B cell (primary cell): ENCODE results near the gene PTPRM. TPM values are rescaled to one million over a fixed set of nuclear protein-coding genes. Genes with fewer than 3 reads are reported as not detected.

Experiments
- ATAC-seq: fragments of 200-7000 bp; cut with Tn5 transposase; one replicate; pipeline ENCODE4 v1.10.0; 2021; ENCODE audit warnings: low read depth, mild to moderate bottlenecking, moderate number of reproducible peaks, moderate library complexity
- CTCF ChIA-PET: fragments of 350-600 bp; sonication (Branson Sonifier 250); formaldehyde crosslinking; loops from one replicate; lab custom pipeline; 2021; ENCODE audit warnings: antibody characterized with exemption, inconsistent platforms; lab: Charles Lee
- POLR2A ChIA-PET: fragments of 350-600 bp; sonication (Branson Sonifier 250); formaldehyde crosslinking; loops from one replicate; lab custom pipeline; 2021; ENCODE audit warnings: antibody characterized with exemption; lab: Charles Lee
- DNase-seq: peaks from one replicate; pipeline ENCODE4 v3.0.0; 2013
- H2AFZ ChIP-seq: 2 replicates; pipeline ENCODE4 v1.6.1; 2012; ENCODE audit warnings: mild to moderate bottlenecking, low read depth, low read length; ENCODE audit not compliant: insufficient read depth, poor library complexity, severe bottlenecking
- H3K27ac ChIP-seq, 2 donors: 1 replicate in 1 of 2; 2 replicates in 1 of 2; pipeline ENCODE4 v1.5.1; 2012 to 2013; ENCODE audit warnings: low read length in 2 of 2, mild to moderate bottlenecking in 2 of 2, moderate library complexity in 1 of 2
- H3K27me3 ChIP-seq, 4 experiments: fragments of 200-600 bp in 1 of 4; sonication (generic) in 1 of 4; replicated peaks in 1 of 4; 1 replicate in 2 of 4; 2 replicates in 2 of 4; pipeline versions ENCODE4 v1.6.1 to v1.7.0; 2013 to 2016; ENCODE audit warnings: low read length in 3 of 4, mild to moderate bottlenecking in 2 of 4, mixed read lengths in 1 of 4, moderate library complexity in 1 of 4; ENCODE audit not compliant: insufficient read depth in 4 of 4, control insufficient read depth in 3 of 4; ENCODE audit errors: control extremely low read depth in 1 of 4
- H3K36me3 ChIP-seq, 2 experiments: replicated peaks in 1 of 2; 1 replicate in 1 of 2; 2 replicates in 1 of 2; pipeline versions ENCODE4 v1.6.1 to v1.7.1; 2013; ENCODE audit warnings: low read length in 1 of 2; ENCODE audit not compliant: insufficient read depth in 2 of 2, control insufficient read depth in 1 of 2; ENCODE audit errors: control extremely low read depth in 1 of 2, extremely low read depth in 1 of 2
- H3K4me1 ChIP-seq, 2 donors: fragments of 200-600 bp in 1 of 2; sonication (generic) in 1 of 2; 1 replicate in 1 of 2; 2 replicates in 1 of 2; pipeline versions ENCODE4 v1.5.1 to v1.6.1; 2013 to 2017; ENCODE audit warnings: low read length in 2 of 2; ENCODE audit not compliant: control insufficient read depth in 2 of 2, insufficient read depth in 2 of 2
- H3K4me2 ChIP-seq: replicated peaks from 2 replicates; pipeline ENCODE3; 2012; ENCODE audit warnings: mild to moderate bottlenecking, low read depth, low read length; ENCODE audit not compliant: poor library complexity, severe bottlenecking
- H3K4me3 ChIP-seq, 5 experiments: fragments of 200-600 bp in 1 of 5; sonication (generic) in 1 of 5; 1 replicate in 3 of 5; 2 replicates in 2 of 5; pipeline versions ENCODE4 v1.5.1 to v1.7.0; 2011 to 2016; ENCODE audit warnings: low read length in 4 of 5, mild to moderate bottlenecking in 4 of 5, low read depth in 2 of 5, control low read depth in 1 of 5, moderate library complexity in 1 of 5; ENCODE audit not compliant: insufficient read depth in 1 of 5; ENCODE audit errors: control extremely low read depth in 1 of 5, extremely low read depth in 1 of 5
- H3K79me2 ChIP-seq: fragments of 200-600 bp; sonication (generic); one replicate; pipeline ENCODE4 v1.6.0; 2016; ENCODE audit warnings: low read length; ENCODE audit not compliant: control insufficient read depth, insufficient read depth
- H3K9ac ChIP-seq: fragments of 200-600 bp; sonication (generic); 2 replicates; pipeline ENCODE4 v1.6.1; 2017; ENCODE audit warnings: mild to moderate bottlenecking, low read length, moderate library complexity
- H3K9me3 ChIP-seq, 3 donors: one replicate each; pipeline versions ENCODE4 v1.6.1 to v1.7.1; 2013; ENCODE audit warnings: low read length in 2 of 3; ENCODE audit not compliant: control insufficient read depth in 2 of 3, insufficient read depth in 1 of 3; ENCODE audit errors: control extremely low read depth in 1 of 3
- H4K20me1 ChIP-seq: 2 replicates; pipeline ENCODE4 v1.6.0; 2012; ENCODE audit warnings: mild to moderate bottlenecking, low read length; ENCODE audit not compliant: insufficient read depth, control insufficient read depth, poor library complexity, severe bottlenecking
- H3K27ac Mint-ChIP-seq: one replicate; pipeline ENCODE4 v1.8.0; 2021; ENCODE audit warnings: mixed read lengths
- H3K27me3 Mint-ChIP-seq: one replicate; pipeline ENCODE4 v1.8.0; 2021; ENCODE audit warnings: mixed read lengths
- H3K4me1 Mint-ChIP-seq: one replicate; pipeline ENCODE4 v1.8.0; 2021; ENCODE audit warnings: mixed read lengths
- H3K4me3 Mint-ChIP-seq: one replicate; pipeline ENCODE4 v1.8.0; 2021; ENCODE audit warnings: mixed read lengths
- H3K9me3 Mint-ChIP-seq: one replicate; pipeline ENCODE4 v1.8.0; 2022; ENCODE audit warnings: mixed read lengths; ENCODE audit not compliant: insufficient read depth
- EZH2 ChIP-seq: IDR thresholded peaks from 2 replicates; pipeline ENCODE4 v1.6.1; 2012; ENCODE audit warnings: borderline replicate concordance, low read depth, mild to moderate bottlenecking, moderate library complexity, low read length; ENCODE audit not compliant: insufficient read depth, poor library complexity, severe bottlenecking
- WGBS: methylation state at CpG from one replicate; pipeline ENCODE4 v1.1.5; 2013; ENCODE audit warnings: missing lambda C conversion rate; ENCODE audit not compliant: insufficient coverage; 5-methylcytosine and 5-hydroxymethylcytosine counted together
- intact Hi-C: fragments of 100-400 bp; cut with micrococcal nuclease; formaldehyde crosslinking; loops from one replicate; pipeline ENCODE4 v1.10.0; 2022
- polyA plus RNA-seq: library from polyadenylated mRNA; depleted of rRNA; stranded (reverse); fragments of >200 nt; gene quantifications from 2 replicates; pipeline ENCODE4 v1.2.3, GENCODE V29; 2012
- total RNA-seq, 2 donors: library from RNA; stranded (reverse); fragments of 120-200 nt in 1 of 2; gene quantifications; 1 replicate in 1 of 2; 2 replicates in 1 of 2; pipeline versions ENCODE4 v1.2.3 to v1.2.4, GENCODE V29; 2013 to 2022
- TF ChIP-seq, protein P1 (sequence below): fragments of 200-600 bp; IDR thresholded peaks from one replicate; pipeline ENCODE4 v1.8.0; 2022; ENCODE audit warnings: antibody characterized with exemption, mild to moderate bottlenecking

Gene PTPRM
- total and polyA plus RNA-seq, 2 donors (not counting 1 experiment from before 2014, with no cell fraction given): 0.20 to 0.89 TPM

- no peak overlapping the region for H3K4me3 ChIP-seq
- no peaks in the 10 kb centered on the region for H3K27me3 ChIP-seq
- Mint-ChIP-seq H3K27ac (no peak overlapping the region), H3K4me3 (no peak overlapping the region), H3K4me1 (no peaks in the 10 kb centered on the region), H3K9me3 (peaks cover 3% of the 10 kb centered on the region), H3K27me3 (no peaks in the 10 kb centered on the region)
- no peak for TF ChIP-seq EZH2
- TF ChIP-seq, protein P1, sequence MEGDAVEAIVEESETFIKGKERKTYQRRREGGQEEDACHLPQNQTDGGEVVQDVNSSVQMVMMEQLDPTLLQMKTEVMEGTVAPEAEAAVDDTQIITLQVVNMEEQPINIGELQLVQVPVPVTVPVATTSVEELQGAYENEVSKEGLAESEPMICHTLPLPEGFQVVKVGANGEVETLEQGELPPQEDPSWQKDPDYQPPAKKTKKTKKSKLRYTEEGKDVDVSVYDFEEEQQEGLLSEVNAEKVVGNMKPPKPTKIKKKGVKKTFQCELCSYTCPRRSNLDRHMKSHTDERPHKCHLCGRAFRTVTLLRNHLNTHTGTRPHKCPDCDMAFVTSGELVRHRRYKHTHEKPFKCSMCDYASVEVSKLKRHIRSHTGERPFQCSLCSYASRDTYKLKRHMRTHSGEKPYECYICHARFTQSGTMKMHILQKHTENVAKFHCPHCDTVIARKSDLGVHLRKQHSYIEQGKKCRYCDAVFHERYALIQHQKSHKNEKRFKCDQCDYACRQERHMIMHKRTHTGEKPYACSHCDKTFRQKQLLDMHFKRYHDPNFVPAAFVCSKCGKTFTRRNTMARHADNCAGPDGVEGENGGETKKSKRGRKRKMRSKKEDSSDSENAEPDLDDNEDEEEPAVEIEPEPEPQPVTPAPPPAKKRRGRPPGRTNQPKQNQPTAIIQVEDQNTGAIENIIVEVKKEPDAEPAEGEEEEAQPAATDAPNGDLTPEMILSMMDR: no peak
- intact Hi-C loops: no loop called here
- ChIA-PET CTCF (no interaction called here), POLR2A (no interaction called here)
- no peak overlapping the region for H3K4me2 ChIP-seq
- 93% methylated on average over 4 of the region's 5 CpGs for WGBS
- ATAC-seq (no peak), DNase-seq (no peak)
- H3K36me3 ChIP-seq: no peaks in the 10 kb centered on the region
- H3K27ac ChIP-seq: no peak overlapping the region
- no peaks in the 10 kb centered on the region for H3K79me2 ChIP-seq
- no peaks in the 10 kb centered on the region for H4K20me1 ChIP-seq
- peaks cover 0 to 16% (median 0%) of the 10 kb centered on the region in 3 donors for H3K9me3 ChIP-seq
- H2AFZ ChIP-seq: no peak overlapping the region
- no peaks in the 10 kb centered on the region for H3K4me1 ChIP-seq
- H3K9ac ChIP-seq: no peak overlapping the region
Measured at GRCh38 chr18:7940379-7940778, 373.3 kb downstream of the PTPRM start.

- no peaks in the 10 kb centered on the region for H3K36me3 ChIP-seq
- Mint-ChIP-seq H3K27me3 (no peaks in the 10 kb centered on the region), H3K27ac (no peak overlapping the region), H3K4me3 (no peak overlapping the region), H3K4me1 (no peaks in the 10 kb centered on the region), H3K9me3 (peaks cover 3% of the 10 kb centered on the region)
- ChIA-PET CTCF (no interaction called here), POLR2A (no interaction called here)
- DNase-seq: no peak
- H3K27me3 ChIP-seq: no peaks in the 10 kb centered on the region
- no peaks in the 10 kb centered on the region for H4K20me1 ChIP-seq
- TF ChIP-seq EZH2: no peak
- TF ChIP-seq, protein P1: no peak
- no peak overlapping the region for H3K4me2 ChIP-seq
- ATAC-seq: no peak
- H3K4me1 ChIP-seq: no peaks in the 10 kb centered on the region
- intact Hi-C loops: no loop called here
- no peak overlapping the region for H3K4me3 ChIP-seq
- H3K9me3 ChIP-seq: peaks cover 0 to 14% (median 0%) of the 10 kb centered on the region in 3 donors
- 88% methylated on average over 2 of the region's 4 CpGs for whole genome bisulfite sequencing
- H3K27ac ChIP-seq: no peak overlapping the region
- H3K79me2 ChIP-seq: no peaks in the 10 kb centered on the region
- no peak overlapping the region for H3K9ac ChIP-seq
- H2AFZ ChIP-seq: no peak overlapping the region
Measured at GRCh38 chr18:7940971-7941370, 373.9 kb downstream of the PTPRM start.
